IPS-11a (cell line): ENCODE measurements around the gene USP44.
A peak's percentile ranks its signal among the peaks of the same experiment; 100 is the strongest.
"Not testable (repeated sequence)": the region's sequence is repeated elsewhere in the genome, so short reads cannot be mapped to it uniquely, and the experiment has no call there.

ENCODE experiments used
- H3K4me3 ChIP-seq: one replicate; pipeline ENCODE4 v1.5.1; 2013; ENCODE audit warnings: low read depth, low read length, control low read depth

Gene USP44

DNA sequence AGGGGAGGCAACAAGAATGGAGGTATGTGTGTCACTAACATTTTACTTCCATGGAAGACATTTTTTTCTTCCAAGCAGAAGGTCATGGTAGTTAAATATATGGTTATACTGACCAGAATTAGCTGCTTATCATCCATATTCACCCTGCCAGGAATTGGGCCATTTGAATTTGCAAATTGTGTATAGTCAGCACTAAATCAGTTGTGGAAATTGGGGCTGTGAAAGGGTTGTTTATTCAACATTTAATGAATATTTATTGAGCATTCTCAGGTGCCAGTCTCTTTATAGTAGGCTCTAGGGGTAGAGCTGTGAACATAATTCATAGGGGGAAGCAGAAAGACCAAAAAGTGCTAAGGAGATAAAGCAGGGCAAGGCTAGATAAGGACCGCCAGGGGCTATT, 39.3 kb downstream of the USP44 start:
- no peak overlapping the region for H3K4me3 ChIP-seq

DNA sequence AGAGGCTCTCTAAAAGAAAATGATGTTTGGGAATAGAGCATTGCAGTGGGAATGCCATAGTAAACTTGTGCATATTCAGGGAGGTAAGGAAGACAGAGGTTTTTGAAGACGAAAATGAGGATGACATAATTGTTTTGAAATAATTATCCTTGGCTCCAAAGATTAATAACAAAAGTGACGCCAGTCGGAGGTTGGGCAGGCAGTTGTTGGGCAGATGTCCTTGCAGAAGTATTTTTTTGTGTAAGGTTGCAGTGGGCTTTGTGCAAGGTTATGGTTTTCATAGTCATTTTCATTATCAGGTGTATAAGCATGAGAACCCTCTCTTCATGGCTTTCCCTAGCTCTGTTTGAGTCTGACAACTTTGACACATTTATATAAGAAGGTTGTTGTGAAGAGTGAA, 42.0 kb downstream of the USP44 start:
- no peak overlapping the region for H3K4me3 ChIP-seq

DNA sequence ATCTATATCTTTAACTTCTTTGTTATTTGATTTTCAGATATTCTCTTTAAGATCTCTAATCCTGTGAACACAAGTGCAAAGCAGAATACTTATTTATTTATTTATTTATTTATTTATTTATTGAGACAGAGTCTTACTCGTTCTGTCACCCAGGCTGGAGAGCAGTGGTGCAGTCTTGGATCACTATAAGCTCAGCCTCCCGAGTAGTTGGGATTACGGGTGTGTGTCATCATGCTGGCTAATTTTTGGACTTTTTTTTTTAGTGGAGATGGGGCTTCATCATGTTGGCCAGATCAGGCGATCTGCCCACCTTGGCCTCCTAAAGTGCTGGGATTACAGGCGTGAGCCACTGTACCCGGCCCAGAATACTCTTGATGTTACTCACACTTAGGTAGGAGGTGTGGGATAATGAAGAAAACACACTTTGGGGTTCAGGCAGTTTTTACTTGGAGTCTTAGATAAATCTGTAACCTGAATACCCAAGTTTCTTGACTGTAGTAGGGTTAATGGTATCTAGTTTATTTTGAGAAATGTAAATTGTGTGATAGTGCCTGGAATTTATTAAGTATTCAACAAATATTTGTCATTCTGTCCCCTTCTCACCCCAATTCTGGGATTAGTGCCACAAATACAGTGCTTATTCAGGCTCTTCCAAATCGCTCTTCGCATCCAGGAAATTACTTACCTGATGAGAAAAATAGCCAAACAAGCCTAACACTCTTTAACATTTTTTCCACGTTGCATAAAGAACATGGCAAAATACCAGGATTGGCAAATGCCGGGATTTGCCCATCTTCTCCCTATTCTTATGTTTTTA, 44.4 kb downstream of the USP44 start:
- H3K4me3 ChIP-seq, result no peak overlapping the region

DNA sequence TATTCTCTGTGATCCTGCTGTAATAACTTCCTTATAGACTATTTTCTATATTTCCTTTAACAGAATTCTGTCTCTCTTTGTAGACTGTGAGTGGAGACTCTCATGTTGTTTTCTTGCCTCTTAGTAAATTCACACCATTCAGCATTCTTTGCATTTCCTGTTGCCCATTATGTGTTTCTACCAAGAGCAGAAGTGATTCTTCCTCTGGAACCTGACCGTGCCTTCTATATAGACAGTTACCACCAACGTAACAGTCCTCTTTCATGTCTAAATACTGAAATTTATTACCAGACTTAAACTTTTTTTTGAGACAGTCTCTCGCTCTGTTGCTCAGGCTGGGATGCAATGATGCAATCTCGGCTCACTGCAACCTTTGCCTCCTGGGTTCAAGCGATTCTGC, 46.2 kb downstream of the USP44 start:
- H3K4me3 ChIP-seq, result no peak overlapping the region

DNA sequence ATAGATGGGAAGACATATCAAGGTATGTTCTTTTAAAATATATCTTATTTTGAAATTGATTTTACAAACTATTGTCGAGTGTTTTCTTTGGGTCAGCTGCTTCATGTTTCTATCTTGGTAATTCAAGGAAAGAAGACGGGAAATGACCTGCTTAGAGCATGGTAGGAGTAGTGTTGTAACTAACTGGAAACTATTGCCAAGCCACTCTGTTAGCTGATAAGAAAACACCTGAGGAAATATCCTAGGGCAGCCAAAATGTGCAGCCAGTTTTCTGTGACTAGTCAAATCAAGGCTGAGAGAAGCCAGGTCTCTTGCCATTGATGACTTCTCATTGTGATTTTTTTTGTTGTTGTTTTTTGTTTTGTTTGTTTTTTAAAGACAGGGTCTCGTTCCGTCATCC, 47.1 kb downstream of the USP44 start:
- H3K4me3 ChIP-seq, result no peak overlapping the region

DNA sequence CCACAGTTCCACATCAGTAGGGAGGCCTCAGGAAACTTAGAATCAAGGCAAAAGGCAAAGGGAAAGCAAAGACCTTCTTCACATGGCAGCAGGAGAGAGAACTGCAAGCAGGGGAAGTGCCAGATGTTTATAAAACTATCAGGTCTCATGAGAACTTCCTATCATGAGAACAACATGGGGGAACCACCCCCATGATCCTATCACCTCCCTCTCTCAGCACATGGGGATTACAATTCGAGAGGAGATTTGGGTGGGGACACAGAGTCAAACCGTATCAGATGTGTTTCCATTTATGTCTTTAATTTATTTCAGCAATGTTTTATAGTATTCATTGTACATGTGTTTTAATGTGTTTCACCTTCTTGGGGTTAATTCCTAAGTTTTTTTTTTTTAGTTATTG, 51.5 kb downstream of the USP44 start:
- H3K4me3 ChIP-seq, result no peak overlapping the region

DNA sequence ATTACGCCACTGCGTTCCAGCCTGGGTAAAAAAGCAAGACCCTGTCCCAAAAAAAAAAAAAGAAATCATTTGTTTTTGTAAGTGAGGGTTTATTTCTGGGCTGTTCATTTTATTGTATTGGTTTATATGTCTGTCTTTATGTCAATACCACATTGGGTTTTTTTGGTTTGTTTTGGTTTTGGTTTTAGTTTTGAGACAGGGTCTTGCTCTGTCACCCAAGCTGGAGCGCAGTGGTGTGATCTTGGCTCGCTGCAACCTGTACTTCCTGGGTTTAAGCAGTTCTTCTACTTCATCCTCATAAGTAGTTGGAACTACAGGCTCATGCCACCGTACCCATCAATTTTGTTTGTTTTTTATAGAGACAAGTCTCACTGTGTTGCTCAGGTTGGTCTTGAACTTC, 52.3 kb downstream of the USP44 start:
- no peak overlapping the region for H3K4me3 ChIP-seq

DNA sequence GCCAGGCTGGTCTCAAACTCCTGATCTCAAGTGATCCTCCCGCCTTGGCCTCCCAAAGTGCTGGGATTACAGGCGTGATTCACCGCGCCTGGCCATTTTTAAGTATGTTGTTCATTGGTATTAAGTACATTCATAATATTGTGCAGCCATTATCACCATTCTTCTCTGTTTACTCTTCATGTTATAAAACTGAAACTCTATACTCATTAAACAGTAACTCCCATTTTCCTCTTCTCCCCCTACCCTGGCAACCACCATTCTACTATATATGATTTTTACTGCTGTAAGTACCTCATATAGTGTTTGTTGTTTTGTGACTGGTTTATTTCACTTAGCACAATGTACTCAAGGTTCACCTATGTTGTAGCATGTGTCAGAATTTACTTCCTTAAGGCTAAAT, 54.2 kb downstream of the USP44 start:
- no peak overlapping the region for H3K4me3 ChIP-seq

DNA sequence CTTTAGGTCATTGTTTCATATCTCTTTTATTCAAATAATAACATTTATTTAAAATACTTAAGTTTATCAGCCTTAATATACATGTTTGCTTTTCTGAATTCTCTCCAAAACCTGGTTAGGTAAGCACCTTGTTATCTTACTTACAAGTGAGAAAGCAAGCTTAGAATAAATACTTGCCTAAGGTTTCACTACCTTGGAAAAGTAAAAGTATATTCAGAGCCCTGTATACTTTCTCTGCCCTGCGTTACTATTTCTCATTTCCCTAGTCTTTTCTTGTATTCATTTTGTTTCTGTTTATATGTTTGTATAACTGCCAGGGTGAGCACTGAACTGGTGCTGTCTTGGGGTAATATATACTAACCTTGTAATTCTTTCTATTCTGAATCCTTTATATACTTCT, 55.8 kb downstream of the USP44 start:
- H3K4me3 ChIP-seq, result no peak overlapping the region

DNA sequence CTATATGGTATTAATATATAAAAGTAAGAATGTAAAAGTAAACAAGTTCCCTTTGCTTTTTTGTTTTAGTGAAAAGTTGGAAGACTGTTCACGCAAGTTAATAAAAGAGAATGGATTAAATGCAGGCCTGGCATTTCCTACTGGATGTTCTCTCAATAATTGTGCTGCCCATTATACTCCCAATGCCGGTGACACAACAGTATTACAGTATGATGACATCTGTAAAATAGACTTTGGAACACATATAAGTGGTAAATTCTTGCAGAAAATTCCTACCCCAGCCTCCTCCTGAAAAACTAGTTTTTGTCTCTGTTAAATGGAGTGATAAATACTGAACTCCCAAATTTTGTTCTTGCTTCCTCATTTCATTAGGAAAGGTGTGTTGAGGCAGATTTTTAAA, 56.4 kb downstream of the USP44 start:
- no peak overlapping the region for H3K4me3 ChIP-seq

DNA sequence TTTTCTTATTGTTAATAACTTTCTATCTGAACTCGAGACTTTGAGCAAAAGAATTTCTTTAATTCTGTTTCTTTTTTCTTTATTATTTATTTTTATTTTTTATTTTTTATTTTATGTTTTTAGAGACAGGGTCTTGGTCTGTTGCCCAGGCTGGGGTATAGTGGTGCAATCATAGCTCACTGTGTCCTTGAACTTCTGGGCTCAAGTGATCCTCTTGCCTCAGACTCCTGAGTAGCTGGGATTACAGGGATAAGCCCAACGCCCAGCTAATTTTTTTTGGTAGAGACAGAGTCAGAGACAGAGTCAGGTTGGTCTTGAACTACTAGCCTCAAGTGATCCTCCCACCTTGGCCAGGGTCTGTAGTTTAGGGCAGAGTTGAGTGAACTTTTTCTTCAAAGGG, 58.8 kb downstream of the USP44 start:
- H3K4me3 ChIP-seq, result no peak overlapping the region

DNA sequence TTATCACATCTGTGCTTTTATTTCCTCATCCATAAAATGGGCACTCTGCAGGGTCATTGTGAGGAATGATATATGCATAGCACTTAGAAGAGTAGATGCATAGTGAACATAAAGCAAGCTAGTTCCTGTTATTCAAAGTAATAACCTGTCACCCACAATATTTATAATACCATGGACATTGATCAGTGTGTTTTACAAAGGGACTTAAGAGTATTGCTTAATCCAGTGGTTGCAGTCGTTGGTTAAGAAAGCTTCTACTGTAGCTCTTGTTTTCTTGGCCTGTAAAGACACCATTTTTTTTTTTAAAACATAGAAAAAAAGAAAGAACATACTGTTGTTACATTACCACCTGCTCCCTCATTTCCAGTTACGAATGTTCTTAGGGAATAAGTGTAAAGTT, 64.3 kb downstream of the USP44 start:
- H3K4me3 ChIP-seq, result no peak overlapping the region

DNA sequence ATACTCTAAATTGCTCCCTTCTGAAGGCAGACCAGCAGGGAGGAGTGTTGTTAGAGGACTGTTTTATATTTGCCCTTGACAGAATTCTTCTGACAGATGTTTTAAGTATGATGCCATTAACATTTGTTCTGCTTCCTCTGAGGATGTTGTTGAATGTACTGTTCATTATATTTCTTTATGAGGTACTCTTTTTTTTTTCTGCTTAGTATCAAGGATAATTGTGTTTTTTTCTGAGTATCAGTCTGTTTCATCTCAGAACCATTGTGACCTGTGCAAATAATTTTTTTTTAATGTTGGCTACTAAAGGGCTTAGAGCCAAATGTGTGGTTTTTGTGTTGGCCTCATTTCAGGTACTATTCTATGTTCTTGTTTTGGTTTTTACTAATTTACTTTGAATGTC, 66.8 kb downstream of the USP44 start:
- H3K4me3 ChIP-seq, result no peak overlapping the region

DNA sequence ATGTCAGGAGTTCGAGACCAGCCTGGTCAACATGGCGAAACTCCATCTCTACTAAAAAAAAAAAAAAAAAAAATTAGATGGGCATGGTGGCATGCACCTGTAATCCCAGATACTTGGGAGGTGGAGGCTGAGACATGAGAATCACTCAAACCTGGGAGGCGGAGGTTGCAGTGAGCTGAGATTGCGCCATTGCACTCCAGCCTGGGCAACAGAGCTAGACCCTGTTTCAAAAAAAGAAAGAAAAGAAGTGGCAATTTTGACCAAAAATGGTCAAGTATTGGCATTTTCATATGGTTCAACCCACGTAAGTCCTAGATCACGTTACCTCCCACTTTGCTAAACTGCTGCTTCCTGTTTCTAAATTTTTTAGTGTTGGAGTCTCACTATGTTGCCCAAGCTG, 68.7 kb downstream of the USP44 start:
- not testable (repeated sequence) for H3K4me3 ChIP-seq

DNA sequence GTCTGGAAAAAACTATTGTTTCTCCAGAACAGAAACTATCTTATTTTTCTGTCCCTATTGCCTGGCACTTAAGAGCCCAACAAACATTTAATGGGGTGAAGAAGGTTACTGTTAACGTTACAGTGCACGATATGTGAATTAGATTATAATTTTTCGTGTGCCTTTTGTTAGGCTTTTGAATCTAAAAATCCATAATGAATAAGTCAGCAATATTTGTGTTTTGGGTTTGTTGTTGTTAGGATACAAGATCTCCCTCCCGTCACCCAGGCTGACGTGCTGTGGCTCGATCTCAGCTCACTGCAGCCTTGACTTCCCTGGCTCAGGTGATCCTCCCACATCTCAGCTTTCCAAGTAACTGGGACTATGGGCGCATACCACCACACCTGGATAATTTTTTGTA, 69.4 kb downstream of the USP44 start:
- H3K4me3 ChIP-seq, result no peak overlapping the region

DNA sequence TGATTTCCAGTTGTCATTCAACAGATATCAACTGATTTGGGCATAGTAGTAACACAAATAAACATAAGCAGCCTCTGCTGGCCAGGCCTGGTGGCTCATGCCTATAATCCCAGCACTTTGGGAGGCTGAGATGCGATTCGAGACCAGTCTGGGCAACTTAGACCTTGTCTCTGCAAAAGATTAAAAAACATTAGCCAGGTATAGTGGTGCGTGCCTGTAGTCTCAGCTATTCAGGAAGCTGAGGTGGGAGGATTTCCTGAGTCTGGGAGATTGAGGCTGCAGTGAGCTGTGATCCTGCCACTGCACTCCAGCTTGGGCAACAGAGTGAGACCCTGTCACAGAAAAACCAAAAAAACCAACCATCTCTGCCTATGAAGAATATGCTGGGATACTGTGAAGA, 70.2 kb downstream of the USP44 start:
- H3K4me3 ChIP-seq, result no peak overlapping the region

DNA sequence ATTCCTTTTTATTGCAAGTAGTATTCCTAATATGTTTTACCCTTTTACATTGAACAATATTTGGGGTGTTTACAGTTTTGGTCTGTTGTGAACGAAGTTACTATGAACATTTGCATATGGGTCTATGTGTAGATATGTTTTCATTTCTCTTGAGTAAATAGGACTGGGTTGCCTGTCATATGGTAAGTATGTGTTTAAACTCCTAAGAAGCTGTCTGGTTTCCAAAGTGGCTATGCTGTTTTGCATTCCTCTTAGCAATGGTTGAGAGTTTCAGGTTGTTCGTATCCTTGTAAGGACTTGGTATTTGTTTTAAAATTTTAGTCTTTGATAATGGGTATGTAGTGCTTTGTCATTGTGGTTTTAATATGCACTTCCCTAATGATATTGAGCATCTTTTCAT, 71.0 kb downstream of the USP44 start:
- H3K4me3 ChIP-seq, result no peak overlapping the region

DNA sequence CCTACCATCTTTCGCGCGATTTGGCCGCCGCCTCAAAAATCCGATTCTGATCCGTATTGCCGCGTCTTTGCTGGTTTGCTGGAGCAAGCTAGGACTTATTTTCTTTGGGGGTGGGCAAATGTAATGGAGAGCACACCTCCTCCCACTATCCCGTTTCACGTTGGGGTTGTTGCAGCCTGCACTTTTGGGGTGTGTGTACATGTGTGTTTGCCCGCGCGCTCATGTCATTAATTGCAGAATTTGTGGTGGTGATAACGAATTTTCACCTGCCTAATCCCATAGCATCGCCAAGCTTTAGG, 76.7 kb downstream of the USP44 start:
- H3K4me3 ChIP-seq, result peak overlapping the region; percentile 96

DNA sequence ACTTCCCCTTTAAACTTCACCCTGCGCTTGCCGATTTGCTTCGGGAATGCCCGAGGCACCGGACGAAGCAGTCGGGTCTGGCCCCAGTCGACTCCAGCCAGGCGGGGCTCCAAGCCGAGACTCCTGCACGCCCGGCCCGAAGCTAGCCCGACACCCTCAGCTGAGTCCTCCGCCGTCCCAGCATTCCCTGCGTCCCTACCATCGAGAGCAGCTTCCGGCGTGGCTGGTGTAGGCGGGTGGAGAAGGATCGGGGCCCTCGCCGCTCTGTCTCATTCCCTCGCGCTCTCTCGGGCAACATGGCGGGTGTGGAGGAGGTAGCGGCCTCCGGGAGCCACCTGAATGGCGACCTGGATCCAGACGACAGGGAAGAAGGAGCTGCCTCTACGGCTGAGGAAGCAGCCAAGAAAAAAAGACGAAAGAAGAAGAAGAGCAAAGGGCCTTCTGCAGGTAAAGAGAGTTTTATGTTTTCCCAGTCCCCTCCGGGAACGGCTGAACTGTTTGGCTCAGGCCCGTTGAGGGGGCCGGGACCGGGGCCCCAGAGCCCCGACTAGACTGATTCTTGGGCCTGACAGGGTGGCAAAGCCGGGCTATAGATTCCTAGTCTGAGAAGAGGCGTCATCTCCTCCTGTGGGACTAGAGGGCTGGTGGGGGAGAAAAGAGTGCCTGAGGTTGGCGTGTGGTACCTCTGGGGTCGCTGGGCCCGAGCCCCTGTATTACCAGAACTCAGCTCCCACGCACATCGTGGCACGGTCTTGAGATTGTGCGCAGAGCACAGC, 77.2 kb downstream of the USP44 start, which contains the start of gene METAP2:
METAP2 (plus strand) TSS at position 269 of the 776 bp plus-strand sequence; CDS start at position 297, 28 bp downstream.
- H3K4me3 ChIP-seq, result peak within 1 kb of the TSS; percentile 96

DNA sequence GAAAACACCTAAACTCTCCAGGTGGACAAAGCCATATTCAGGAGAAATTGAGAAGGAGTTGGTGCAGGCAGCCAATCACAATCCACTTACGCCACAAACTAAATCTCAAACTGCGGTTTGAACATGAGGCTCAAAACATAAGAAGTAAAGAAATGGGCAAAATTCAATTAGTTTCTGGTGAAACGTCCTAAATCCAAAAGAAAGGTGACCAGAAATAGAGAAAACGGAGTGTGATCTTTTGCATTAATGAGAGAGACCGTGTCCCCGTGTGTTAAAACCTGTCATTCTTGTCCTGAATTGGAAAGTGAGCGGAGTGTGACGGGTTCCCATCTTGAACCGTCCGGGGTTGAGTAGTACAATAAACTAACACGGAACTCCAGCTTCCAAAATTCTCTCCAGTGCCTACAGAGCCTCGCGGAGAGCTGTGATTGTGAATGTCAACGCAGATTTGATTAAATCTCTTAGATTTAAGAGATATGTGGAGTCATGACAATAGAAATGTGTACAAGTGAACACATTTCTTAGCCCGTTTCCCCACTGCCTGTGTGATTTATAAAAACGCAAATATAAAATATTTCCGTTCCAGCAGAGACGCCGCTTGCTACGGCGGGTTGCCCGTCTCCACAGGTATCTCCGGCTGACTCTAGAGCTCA, 77.9 kb downstream of the USP44 start:
- peak overlapping the region; percentile 96 for H3K4me3 ChIP-seq

DNA sequence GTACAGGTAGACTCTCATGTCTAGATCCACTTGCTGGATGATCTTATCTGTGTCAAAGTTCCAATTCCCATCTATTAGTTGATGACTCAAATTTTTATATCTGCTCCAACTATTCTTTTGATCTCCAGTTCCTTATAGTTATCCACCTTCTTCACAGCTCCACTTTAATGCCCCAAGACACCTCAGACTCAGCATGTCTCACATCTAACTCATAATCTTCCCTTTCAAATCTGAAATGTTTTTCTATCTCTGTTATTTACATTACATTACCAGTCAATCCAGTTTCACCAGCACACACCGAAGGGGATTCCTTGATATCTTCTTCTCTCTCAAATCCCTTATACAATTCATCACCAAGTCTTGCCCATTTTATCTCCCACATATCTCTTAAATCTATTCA, 81.0 kb downstream of the USP44 start:
- H3K4me3 ChIP-seq, result no peak overlapping the region
